Body of pancreas (tissue), 4 donors: Measurements from ENCODE around the gene NR3C2.

ENCODE experiments used
- CTCF ChIP-seq, 7 experiments: fragments of 450-650 bp in 4 of 7; fragments of 200-600 bp in 3 of 7; sonication (generic) in 3 of 7; IDR thresholded peaks; one replicate each; pipeline ENCODE4 v1.5.1; 2016 to 2019; ENCODE audit warnings: antibody characterized with exemption in 7 of 7
- POLR2A ChIP-seq, 3 donors: fragments of 450-650 bp; IDR thresholded peaks; one replicate each; pipeline ENCODE4 v1.6.1; 2016; ENCODE audit warnings: antibody characterized with exemption in 3 of 3, mild to moderate bottlenecking in 2 of 3

GRCh38 chr4:148332486-148332885, 109.7 kb downstream of the NR3C2 start:
- TF ChIP-seq CTCF (IDR thresholded peaks at IDR 0.05) (no peak), POLR2A (IDR thresholded peaks at IDR 0.05) (no peak)
